Cardiac muscle cell (in vitro differentiated cells and primary cell): ENCODE data around the gene RUSC1. TPM values are rescaled to one million over a fixed set of nuclear protein-coding genes. Genes with fewer than 3 reads are reported as not detected.
"Not testable (repeated sequence)": the region's sequence is repeated elsewhere in the genome, so short reads cannot be mapped to it uniquely, and the experiment has no call there.

Source experiments
- DNase-seq, 2 donors: peaks; one replicate each; pipeline versions ENCODE4 v3.0.0 to v3.0.0-alpha.2; 2010 to 2017; ENCODE audit warnings: low read depth in 1 of 2, low spot score in 1 of 2
- H3K27ac ChIP-seq: fragments of 200-600 bp; sonication (generic); 2 replicates; pipeline ENCODE4 v1.5.1; 2016
- H3K27me3 ChIP-seq: fragments of 200-600 bp; sonication (generic); 2 replicates; pipeline ENCODE4 v1.6.0; 2016; ENCODE audit warnings: control low read depth
- H3K36me3 ChIP-seq: fragments of 200-600 bp; sonication (generic); 2 replicates; pipeline ENCODE4 v1.5.1; 2016; ENCODE audit warnings: control low read depth
- H3K4me1 ChIP-seq: fragments of 200-600 bp; sonication (generic); 2 replicates; pipeline ENCODE4 v1.8.1; 2017; ENCODE audit warnings: low read depth, mild to moderate bottlenecking, mixed run types
- H3K4me3 ChIP-seq: fragments of 200-600 bp; sonication (generic); 2 replicates; pipeline ENCODE4 v1.5.1; 2016; ENCODE audit warnings: mild to moderate bottlenecking
- H3K9me3 ChIP-seq: fragments of 200-600 bp; sonication (generic); 2 replicates; pipeline ENCODE4 v1.5.1; 2017; ENCODE audit warnings: low read depth, mild to moderate bottlenecking, control low read depth
- CTCF ChIP-seq: IDR thresholded peaks from 2 replicates; pipeline ENCODE4 v1.5.1; 2012; ENCODE audit warnings: low read depth, mild to moderate bottlenecking, low read length
- polyA plus RNA-seq: library from polyadenylated mRNA; unstranded; fragments of >200 nt; fragmentation: Nextera tagmentation; extraction: Ambion mirVana; gene quantifications from 2 replicates; pipeline ENCODE4 v1.2.1, GENCODE V29; 2016
- total RNA-seq: library from RNA; depleted of rRNA; stranded (reverse); fragments of >200 nt; gene quantifications from 2 replicates; pipeline ENCODE4 v1.2.3, GENCODE V29; 2016

The RUSC1 gene
- total and polyA plus RNA-seq, 2 experiments from 2014 or later: 25.9 to 44.4 TPM

GRCh38 chr1:155287987-155288543, 32.6 kb upstream of the RUSC1 start:
- Histone ChIP-seq H3K36me3 (no peaks in the 10 kb centered on the region), H3K9me3 (no peaks in the 10 kb centered on the region), H3K4me1 (no peaks in the 10 kb centered on the region), H3K27me3 (peaks cover 8% of the 10 kb centered on the region), H3K27ac (no peak overlapping the region), H3K4me3 (no peak overlapping the region)
- no peak for DNase-seq
- no peak for TF ChIP-seq CTCF

- not testable (repeated sequence) for H3K9me3 ChIP-seq, DNase-seq, H3K4me1 ChIP-seq, H3K27ac ChIP-seq, H3K36me3 ChIP-seq, H3K4me3 ChIP-seq
- peaks cover 37% of the 10 kb centered on the region for H3K27me3 ChIP-seq
Observed at GRCh38 chr1:155291006-155291405, 29.7 kb upstream of the RUSC1 start.

GRCh38 chr1:155293086-155293749, 27.5 kb upstream of the RUSC1 start:
- no peak for TF ChIP-seq CTCF
- DNase-seq: no peak
- H3K27ac ChIP-seq: no peak overlapping the region
- H3K36me3 ChIP-seq: no peaks in the 10 kb centered on the region
- H3K4me1 ChIP-seq: peaks cover 12% of the 10 kb centered on the region
- H3K27me3 ChIP-seq: peaks cover 42% of the 10 kb centered on the region
- H3K9me3 ChIP-seq: no peaks in the 10 kb centered on the region
- no peak overlapping the region for H3K4me3 ChIP-seq

- Histone ChIP-seq H3K27ac (no peak overlapping the region), H3K9me3 (no peaks in the 10 kb centered on the region), H3K4me3 (no peak overlapping the region), H3K27me3 (peaks cover 42% of the 10 kb centered on the region), H3K36me3 (no peaks in the 10 kb centered on the region), H3K4me1 (peaks cover 12% of the 10 kb centered on the region)
- DNase-seq: no peak
- no peak for TF ChIP-seq CTCF
Observed at GRCh38 chr1:155294520-155295182, 26.0 kb upstream of the RUSC1 start.

- H3K9me3 ChIP-seq: no peaks in the 10 kb centered on the region
- no peak overlapping the region for H3K4me3 ChIP-seq
- no peak for TF ChIP-seq CTCF
- H3K4me1 ChIP-seq: peaks cover 12% of the 10 kb centered on the region
- no peaks in the 10 kb centered on the region for H3K36me3 ChIP-seq
- H3K27ac ChIP-seq: no peak overlapping the region
- DNase-seq: no peak
- H3K27me3 ChIP-seq: peaks cover 42% of the 10 kb centered on the region
Observed at GRCh38 chr1:155295183-155295941, 25.3 kb upstream of the RUSC1 start.
